ENCODE measurements around the gene ACADS.

Gene ACADS, protein sequence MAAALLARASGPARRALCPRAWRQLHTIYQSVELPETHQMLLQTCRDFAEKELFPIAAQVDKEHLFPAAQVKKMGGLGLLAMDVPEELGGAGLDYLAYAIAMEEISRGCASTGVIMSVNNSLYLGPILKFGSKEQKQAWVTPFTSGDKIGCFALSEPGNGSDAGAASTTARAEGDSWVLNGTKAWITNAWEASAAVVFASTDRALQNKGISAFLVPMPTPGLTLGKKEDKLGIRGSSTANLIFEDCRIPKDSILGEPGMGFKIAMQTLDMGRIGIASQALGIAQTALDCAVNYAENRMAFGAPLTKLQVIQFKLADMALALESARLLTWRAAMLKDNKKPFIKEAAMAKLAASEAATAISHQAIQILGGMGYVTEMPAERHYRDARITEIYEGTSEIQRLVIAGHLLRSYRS

DNA sequence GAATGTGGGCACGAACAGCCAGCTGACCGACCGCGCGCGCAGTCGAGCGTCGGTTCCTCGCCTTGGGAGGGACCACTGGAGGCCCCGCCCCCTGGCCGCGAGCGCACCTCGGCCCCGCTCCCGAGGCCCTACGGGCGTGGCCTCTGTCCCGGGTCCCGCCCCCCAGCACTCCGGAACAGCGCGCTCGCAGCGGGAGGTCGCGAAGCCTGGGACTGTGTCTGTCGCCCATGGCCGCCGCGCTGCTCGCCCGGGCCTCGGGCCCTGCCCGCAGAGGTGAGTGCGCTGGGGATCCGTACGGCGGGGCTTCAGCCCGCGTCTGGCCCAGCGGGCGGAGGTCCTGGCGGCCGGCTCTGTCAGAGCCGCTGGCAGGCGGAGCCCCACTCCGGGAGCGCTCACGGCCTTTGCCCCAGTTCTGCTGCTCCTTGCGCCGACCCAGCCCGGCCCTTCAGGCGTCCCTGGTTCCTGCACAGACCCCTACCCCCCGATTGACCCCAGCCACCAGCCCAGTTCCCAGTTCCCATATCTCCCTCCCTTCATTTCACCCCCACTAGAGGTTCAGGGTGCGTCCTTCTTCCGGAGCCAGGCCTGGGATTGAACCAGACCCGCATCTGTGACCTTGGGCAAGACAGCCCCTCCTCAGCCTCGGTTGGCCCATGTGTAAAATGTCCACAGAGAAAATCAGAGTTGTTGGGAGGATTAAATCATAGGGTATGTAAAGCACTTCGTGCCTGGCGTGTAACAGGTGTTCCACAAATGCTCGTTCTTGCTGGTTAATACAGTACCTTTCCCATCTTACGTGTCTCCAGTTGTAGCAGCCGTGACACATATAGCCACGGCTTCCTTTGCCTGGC lies at the start of gene ACADS:
Gene ACADS, plus strand, starts transcription at position 168 of the 851 bp plus-strand sequence. Its CDS starts 60 bp downstream, at position 228.
- peak; percentile 79 for DNase-seq

DNA sequence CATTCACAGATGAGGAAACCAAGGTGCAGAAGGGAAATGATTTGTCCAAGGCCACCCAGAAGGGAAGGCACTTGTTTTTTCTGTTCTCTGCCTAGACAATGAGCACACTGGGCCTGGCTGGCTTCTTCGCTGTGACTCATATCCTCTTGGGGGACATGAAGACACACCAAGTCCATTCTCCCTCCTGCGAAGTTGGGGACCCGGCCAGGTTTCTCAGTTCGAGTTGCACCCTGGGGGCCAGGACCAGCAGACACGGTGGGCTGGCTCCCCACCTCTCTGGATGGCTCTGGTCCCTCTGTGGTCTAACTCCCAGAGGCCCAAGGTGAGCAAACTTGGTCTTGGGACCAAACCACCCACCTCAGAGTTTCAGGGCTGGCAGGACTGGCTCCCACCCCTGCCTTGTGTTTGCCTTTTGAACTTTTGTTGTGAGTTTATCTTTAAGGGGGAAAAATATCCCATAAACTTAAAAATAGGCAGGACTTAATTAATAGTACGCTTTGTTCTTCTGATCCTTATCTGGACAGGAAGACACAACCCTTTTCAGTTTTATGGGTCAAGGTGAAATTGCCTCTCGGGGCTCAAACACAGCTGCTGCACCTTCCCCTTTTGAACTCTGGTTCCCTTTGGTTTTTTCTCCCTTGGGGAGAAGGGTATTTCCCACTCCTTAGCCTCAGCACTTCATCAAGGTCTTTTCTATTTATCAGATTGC lies 47.7 kb upstream of the ACADS start:
- DNase-seq: no peak

DNA sequence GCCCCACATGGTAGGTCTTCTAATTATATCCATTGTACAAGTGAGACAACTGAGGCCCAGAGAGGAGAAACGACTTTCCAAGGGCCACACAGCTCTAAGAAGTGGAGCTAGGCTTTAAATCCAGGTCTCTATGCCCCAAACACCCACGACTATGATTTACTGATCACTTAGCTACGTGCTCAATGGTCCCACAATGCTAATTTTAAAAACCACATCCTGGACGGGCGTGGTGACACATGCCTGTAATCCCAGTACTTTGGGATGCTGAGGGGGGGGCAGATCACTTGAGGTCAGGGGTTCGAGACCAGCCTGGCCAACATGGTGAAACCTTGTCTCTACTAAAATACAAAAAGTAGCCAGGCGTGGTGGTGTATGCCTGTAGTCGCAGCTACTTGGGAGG lies 47.1 kb upstream of the ACADS start:
- no peak for DNase-seq

DNA sequence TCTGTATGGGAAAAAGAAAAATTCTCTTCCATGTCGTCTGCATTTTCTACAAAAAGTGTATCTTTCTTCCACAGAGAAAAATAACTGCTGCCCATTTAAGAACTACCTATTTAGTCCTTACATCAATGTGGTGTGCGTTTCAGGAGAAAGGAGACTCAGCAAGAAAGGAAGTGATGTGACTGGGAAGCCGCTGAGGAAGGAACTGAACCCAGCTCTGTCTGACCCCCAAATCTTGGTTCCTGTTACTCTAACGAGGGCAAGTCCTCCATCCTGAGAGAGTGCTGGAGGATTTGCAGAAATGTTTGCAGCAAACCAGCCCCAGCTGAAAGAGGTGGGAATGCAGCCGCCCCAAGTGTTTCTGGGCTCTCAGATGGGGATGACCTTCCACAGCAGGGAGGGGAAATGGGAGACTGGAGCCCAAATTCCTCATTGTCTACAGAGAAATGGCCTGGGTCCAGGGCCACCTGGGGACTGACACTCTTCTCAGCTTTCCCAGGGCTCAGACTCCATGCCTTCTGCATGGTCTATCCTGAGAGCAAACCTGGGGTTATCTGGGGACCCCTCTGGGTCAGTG lies 45.4 kb upstream of the ACADS start:
- no peak for DNase-seq

DNA sequence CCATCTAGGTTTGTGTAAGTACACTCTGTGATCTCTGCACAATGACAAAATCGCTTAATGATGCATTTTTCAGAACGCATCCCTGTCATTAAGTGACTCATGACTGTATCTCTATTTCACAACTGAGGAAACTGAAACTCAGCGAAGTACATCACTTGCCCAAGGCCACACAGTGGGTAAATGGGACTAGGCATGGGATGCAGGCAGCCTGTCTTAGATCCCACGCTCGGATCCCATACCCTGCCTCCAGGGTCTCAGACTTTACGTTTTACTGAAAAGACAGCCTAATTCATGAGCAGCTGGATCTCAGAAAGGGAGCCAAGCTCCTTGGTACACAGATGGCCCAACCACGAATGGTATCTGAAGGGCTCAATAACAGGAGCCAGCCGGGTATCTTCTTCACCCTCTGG lies 41.1 kb upstream of the ACADS start:
- no peak for DNase-seq

DNA sequence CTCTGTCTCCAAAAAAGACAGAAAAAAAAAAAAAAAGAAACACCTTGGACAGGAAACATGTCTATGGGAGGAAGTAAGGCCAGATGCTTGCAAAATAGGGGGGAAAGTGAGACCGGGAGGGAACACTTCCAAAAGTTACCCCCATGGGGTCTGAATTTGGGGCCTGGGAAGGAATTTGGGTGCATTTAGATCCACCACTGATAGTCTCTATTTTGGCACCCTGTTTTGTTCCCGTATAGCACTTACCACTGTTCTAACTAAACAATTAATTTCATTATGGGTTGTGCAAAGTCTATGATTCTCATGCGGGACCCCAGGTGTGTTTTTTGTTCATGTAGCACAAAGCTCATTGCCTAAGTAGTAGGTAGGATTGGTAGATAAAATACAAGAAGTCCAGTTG lies 40.1 kb upstream of the ACADS start:
- DNase-seq: no peak

DNA sequence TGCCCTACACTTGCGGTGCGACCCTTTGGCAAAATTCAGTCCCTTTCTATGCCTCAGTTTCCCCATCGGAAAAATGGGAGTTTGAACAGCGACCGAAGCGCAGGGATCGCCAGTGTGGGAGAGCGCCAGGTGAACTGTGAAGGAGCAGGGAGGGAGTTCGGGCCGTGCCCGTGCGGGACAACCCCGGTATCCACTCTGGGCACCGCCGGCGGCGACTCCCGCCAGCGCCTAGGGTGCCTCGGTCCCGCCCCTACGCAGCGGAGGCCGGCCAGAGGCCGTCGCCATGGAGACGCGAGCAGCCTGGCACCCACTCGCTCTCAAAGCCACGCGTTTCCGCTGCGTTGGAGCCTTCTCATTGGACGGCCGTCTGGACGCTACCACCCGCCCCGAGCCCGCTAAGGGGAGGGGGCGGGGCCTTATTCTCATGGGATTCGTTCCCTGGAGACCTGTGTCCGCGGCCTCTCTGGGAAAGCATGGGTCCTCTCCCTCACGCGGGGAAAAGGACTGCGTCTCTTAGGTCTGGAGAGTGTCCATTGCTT lies 39.4 kb upstream of the ACADS start:
- DNase-seq: peak; percentile 91

DNA sequence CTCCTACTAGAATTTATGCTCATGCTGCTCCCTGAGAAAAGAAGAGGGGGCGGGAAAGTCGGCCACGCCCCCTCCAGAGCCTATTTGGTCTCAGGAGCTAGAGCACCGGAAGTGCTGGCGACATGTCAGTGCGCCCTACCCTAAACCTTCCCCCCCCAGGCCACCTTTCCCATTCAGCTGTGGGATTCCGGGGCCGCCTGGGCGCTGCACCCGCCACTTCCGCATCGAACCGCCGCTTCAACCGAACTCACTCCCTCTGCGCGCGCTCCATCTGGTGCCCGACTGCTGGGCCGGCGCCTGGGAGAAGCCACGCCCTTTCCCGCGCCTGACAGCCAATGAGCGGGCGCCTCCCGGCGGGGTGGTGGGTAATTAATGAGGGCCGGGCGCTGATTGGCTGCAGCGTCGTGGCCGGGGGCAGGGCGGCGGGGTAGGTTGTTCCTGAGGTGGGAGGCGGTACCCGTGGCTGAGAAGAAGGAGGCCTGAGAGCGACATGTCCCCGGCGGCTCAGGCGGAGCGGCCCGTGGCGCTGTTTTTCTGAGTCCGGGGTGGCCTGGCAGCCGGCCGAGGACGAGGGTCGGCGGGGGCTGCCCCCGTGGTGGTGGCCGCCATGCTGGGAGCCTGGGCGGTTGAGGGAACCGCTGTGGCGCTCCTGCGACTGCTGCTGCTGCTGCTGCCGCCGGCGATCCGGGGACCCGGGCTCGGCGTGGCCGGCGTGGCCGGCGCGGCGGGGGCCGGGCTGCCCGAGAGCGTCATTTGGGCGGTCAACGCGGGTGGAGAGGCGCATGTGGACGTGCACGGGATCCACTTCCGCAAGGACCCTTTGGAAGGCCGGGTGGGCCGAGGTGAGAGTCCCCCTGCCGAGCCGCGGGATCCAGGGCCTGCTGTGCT lies 38.7 kb upstream of the ACADS start, which contains the start of gene MLEC:
Gene MLEC, plus strand, starts transcription at position 460 of the 888 bp plus-strand sequence. Its CDS starts 148 bp downstream, at position 608.
- peak; percentile 95 for DNase-seq

DNA sequence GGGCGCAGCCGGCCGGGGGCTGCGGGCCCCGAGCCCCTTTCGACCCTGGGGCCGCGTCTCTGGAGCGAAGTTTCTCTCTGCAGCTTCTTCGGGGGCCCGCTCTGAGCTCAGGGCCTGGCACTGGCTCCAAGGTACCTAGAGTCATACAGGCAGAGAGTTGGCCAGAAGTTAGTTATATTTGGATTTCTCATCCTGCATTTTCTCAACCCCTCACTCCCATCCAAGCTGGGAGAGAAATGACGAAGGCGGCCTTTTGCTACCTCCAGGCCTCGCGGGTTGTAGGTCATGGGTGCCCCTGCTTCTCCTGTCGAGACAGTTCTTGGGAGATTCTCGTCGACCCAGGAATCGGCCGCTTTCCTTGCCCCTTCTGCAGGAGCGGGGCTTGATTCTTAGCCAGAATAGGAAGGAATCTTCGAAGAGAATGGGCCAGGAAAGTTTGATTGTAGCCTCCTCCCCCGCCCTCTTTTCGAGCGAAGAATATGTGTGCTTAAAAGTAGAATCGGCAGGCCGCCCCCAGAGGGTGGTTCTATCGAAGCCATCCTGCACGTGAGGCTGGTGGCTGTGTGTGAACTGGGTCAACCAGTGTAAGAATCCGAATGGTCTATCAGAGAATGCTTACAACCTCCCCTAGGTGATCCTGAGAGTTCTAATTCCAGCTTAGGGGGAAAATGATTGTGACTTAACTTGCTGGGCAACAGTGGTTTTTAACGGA lies 37.9 kb upstream of the ACADS start:
- DNase-seq: no peak

DNA sequence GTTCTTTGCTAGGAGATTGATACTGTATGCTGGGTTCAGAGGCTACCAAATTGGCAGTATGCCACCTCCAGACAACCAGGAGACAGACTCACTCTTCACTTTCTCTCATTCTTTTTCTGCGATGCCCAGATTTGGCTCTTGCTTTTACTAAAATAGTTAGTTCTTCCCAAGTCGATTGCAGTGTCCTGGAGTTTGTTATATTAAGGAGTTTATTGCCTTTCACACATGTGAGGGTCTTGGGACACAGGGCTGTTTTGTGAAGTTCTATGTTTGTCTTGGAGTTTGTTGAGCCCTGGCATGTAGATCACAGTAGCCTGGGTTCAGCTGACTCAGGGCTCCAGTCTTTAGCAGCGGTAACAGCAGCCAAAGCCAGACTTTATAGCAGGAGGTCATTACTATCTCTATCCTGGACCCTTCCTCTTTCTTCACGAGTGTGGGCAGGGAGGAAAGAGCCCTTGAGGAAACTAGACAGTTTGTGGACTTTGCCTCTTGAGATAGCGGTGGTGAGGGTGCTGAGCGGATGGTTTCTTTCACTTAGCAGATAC lies 37.0 kb upstream of the ACADS start:
- no peak for DNase-seq

DNA sequence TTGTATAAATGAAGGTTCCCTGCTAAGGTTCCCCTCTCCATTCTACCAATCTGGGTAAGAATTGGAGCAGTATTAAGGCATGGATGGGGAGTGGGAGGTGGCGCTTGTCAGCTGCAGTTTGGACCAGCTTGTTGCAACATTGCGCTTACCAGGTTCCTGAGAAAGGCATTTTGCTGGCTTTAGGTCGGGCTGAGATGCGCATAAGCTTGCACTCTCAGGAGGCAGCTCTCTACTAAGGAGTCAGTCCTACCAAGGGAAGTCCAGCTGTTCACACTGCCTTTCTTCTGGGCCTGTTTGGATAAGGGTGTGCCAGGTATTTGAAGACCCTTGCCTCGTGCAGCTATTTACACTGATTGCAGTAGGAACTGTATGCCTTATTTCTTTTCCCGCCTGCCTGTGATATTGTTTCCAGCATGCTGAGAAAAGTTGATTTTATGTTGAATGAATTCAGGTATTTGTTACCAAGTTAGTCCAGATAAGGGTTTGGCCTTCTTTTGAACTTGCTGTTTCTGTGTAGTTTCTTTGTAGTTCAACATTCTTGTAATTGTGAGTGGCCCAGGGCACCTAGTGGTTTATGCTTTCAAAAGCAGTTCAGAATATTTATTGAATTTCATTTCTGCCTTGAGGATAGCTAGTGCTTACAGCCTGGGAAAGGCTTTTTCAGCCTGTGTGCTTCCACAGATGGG lies 36.1 kb upstream of the ACADS start:
- DNase-seq: no peak

DNA sequence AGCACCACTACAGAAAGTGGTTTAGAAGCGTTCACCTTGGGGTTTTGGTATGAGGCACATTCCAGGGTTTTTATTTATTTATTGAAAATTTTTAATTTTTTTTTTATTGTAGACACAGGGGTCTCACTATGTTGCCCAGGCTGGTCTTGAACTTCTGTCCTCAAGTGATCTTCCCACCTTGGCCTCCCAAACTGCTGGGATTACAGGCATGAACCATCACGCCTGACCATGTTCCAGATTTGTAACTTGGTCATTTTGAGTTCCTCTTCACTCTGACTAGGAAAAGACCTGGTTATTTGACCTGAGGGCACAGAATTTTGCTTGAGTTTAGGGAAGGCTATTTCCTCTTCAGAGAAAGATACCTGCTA lies 35.6 kb upstream of the ACADS start:
- no peak for DNase-seq

DNA sequence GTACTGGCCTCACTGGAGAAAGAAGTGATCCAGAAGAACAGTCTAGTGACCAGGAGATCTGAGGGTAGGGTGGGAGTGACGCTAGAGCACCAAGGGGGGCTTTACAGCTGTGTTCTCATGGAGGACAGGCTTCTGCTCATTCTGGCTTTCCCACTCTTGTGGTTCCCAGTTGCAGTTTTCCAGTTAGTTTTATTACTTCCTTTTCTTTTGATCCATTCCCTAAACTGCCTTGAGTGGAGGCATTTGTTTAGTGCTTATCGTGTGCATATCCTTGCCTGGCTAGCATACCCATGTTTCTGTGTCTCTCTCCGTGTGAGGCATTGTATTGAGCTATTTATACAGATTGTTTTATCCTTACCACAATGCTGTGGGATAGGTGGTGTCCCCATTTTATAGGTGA lies 34.6 kb upstream of the ACADS start:
- no peak for DNase-seq

DNA sequence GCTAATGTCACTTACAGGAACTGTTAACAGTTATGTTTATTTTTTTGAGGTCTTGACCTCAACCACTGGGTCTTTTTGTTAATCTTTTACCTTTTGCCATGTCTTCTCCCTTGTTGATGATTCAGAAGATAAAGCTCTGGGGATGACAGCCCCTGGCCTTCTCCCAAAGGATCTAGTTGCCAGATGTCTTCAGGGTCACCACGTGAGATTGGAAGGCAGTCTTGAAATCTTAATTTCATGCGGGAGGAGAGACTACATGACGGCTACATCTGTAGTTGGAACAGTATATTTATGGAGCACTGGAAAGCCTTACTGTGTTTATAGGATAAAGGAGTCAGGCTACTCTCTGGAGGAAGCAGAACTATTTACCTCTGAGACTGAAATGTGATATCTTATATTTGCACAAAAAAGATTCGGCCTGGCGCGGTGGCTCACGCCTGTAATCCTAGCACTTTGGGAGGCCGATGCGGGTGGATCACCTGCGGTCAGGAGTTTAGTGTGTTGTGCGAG lies 33.0 kb upstream of the ACADS start:
- no peak for DNase-seq

DNA sequence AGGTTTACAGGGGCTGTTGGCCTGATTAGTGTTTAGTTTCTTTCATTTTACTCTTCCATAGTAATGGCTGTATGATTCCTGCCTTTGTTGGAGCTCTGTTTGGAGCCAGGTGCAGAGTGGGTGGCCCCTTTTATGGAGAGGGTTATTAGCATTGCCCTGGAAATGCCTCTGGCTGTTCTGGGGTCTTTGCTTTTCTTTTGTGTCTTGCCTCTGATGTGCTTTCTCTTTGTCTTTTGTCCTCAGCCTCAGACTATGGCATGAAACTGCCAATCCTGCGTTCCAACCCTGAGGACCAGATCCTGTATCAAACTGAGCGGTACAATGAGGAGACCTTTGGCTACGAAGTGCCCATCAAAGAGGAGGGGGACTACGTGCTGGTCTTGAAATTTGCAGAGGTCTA lies 31.8 kb upstream of the ACADS start:
- DNase-seq: no peak

DNA sequence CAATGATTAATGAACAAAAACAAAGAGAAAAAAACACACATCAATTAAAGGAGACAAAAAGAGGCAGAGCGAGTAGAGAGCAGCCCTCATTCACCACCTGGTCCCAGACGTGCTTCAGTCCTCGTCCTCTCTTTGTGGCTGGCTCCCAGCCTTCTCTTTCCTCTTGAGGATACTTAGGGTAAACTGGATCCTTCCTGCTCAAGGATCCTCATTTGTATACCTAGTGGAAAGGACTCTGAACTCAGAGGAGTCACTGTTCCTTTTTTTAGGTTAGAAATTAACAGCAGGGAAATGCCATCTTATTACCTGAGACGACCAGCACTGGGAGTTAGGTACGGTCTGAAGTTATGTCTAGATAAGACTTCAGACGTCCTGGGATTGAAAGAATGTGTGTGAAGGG lies 29.0 kb upstream of the ACADS start:
- no peak for DNase-seq

DNA sequence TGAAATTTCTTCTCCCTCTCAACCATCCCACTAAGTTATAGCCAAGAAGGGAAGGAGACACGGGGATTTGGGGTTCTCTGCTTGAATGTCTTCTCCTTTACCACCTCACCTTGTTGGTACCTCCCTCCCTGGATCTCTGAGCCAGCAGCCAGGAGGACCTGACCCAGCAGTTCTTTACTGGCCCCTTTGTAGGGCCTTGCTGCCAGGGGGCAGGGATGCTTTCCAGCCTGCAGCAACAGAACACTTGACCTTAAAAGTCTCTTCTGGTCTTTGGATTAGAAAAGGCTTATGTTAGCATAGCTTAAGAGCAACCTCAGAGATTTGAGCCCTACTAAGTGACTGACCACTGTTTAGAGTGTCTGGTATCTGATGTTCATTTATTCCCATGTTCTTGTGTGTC lies 28.3 kb upstream of the ACADS start:
- DNase-seq: no peak

DNA sequence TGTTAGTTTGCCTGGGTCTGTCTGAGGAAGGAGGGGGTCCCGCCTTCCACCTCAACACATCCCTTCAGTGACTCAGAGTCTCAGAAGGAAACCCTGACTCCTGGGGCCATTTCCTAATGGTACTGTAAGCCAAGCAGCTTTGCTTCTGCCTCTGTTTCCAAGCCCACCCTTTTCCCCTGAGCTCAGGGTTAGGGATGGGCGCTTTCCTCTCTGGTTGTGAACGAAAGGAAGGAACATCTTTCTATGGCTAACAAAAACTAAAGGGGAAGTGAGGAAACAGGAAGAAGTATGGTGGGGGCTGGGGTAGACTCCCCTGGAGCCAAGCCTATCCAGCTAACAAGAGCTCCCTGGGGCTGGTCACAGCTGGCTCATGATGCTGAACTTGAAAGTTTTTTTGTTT lies 27.0 kb upstream of the ACADS start:
- no peak for DNase-seq

DNA sequence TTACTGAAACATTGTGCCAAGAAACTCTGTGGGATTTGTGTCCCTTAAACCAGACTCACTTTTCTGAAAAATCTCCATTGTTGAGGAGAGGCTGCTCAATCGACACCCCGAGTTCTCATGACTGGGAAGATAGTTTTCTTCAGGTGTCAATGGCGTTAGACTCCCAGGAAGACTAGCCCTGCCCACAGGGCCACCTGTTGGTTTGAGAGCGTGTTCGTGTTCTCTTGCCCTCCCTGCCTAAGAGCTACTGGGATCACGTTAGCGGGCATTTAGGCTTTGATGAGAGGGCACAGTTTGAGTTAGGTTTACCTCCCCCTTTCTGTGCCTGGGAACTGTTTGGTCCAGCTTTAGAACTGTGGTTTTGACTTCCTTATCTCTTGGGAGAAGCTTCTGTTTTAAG lies 26.1 kb upstream of the ACADS start:
- no peak for DNase-seq

DNA sequence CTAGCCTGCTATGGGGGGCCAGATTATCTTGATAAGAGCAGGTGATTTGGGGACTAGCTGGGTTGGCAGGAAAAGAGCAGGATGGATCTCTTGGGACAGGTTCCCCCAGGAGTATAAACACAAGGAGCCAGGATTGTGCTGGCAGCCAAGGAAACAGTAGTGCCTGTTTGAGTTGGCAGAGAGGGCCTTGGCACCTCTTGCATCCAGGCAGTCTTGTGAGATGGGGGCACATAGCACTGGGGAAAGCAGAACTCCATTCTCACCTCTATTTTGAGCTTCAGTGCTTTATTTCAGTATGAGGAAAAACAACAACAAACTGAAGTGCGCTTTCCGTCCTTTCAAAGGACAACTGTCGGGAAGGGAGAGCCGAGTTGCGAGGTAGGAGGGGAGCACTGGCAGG lies 24.7 kb upstream of the ACADS start:
- no peak for DNase-seq
